ENCODE data around the gene PROKR1. TPM values are rescaled to one million over a fixed set of nuclear protein-coding genes. Genes with fewer than 3 reads are reported as not detected.

The PROKR1 gene
- polyA plus RNA-seq, 1 donor = 0.15 TPM

GRCh38 chr2:68653538-68653982 lies 10.2 kb downstream of the PROKR1 start:
- Histone ChIP-seq H3K4me1 (ENCODE audit: control insufficient read depth, insufficient read depth, low read length) (no peaks in the 10 kb centered on the region), H3K27ac (ENCODE audit: low read length) (no peak overlapping the region), H3K4me3 (ENCODE audit: low read length) (no peak overlapping the region), H3K36me3 (ENCODE audit: control insufficient read depth, insufficient read depth, low read length) (no peaks in the 10 kb centered on the region), H3K9me3 (ENCODE audit: control insufficient read depth, low read depth, low read length) (no peaks in the 10 kb centered on the region), H3K27me3 (ENCODE audit: control insufficient read depth, insufficient read depth, low read length) (peaks cover 23% of the 10 kb centered on the region)
- no peak for DNase-seq
- 20% methylated on average over 8 of the region's 10 CpGs for WGBS (ENCODE audit: insufficient coverage, low lambda C conversion rate)

- Histone ChIP-seq H3K4me3 (ENCODE audit: low read length) (no peak overlapping the region), H3K36me3 (ENCODE audit: control insufficient read depth, insufficient read depth, low read length) (no peaks in the 10 kb centered on the region), H3K27ac (ENCODE audit: low read length) (no peak overlapping the region), H3K27me3 (ENCODE audit: control insufficient read depth, insufficient read depth, low read length) (peaks cover 10% of the 10 kb centered on the region), H3K4me1 (ENCODE audit: control insufficient read depth, insufficient read depth, low read length) (no peaks in the 10 kb centered on the region), H3K9me3 (ENCODE audit: control insufficient read depth, low read depth, low read length) (no peaks in the 10 kb centered on the region)
- DNase-seq = no peak
- no CpG with 5 or more reads among the region's 6 CpGs for WGBS (ENCODE audit: insufficient coverage, low lambda C conversion rate)
Observed at GRCh38 chr2:68658266-68658665, 14.9 kb downstream of the PROKR1 start.

GRCh38 chr2:68659081-68659480 lies 15.7 kb downstream of the PROKR1 start:
- no peak overlapping the region for H3K27ac ChIP-seq (ENCODE audit: low read length)
- H3K4me1 ChIP-seq (ENCODE audit: control insufficient read depth, insufficient read depth, low read length) = no peaks in the 10 kb centered on the region
- H3K36me3 ChIP-seq (ENCODE audit: control insufficient read depth, insufficient read depth, low read length) = no peaks in the 10 kb centered on the region
- DNase-seq = no peak
- H3K27me3 ChIP-seq (ENCODE audit: control insufficient read depth, insufficient read depth, low read length) = peaks cover 6% of the 10 kb centered on the region
- no peak overlapping the region for H3K4me3 ChIP-seq (ENCODE audit: low read length)
- H3K9me3 ChIP-seq (ENCODE audit: control insufficient read depth, low read depth, low read length) = no peaks in the 10 kb centered on the region

- DNase-seq = no peak
- no peak overlapping the region for H3K27ac ChIP-seq (ENCODE audit: low read length)
- WGBS (ENCODE audit: insufficient coverage, low lambda C conversion rate) = no CpG with 5 or more reads among the region's 3 CpGs
- H3K36me3 ChIP-seq (ENCODE audit: control insufficient read depth, insufficient read depth, low read length) = no peaks in the 10 kb centered on the region
- no peaks in the 10 kb centered on the region for H3K9me3 ChIP-seq (ENCODE audit: control insufficient read depth, low read depth, low read length)
- no peaks in the 10 kb centered on the region for H3K4me1 ChIP-seq (ENCODE audit: control insufficient read depth, insufficient read depth, low read length)
- peaks cover 4% of the 10 kb centered on the region for H3K27me3 ChIP-seq (ENCODE audit: control insufficient read depth, insufficient read depth, low read length)
- no peak overlapping the region for H3K4me3 ChIP-seq (ENCODE audit: low read length)
Observed at GRCh38 chr2:68660658-68661057, 17.3 kb downstream of the PROKR1 start.

GRCh38 chr2:68662466-68662865 lies 19.1 kb downstream of the PROKR1 start:
- DNase-seq = no peak
- Histone ChIP-seq H3K27ac (ENCODE audit: low read length) (no peak overlapping the region), H3K27me3 (ENCODE audit: control insufficient read depth, insufficient read depth, low read length) (peaks cover 2% of the 10 kb centered on the region), H3K9me3 (ENCODE audit: control insufficient read depth, low read depth, low read length) (no peaks in the 10 kb centered on the region), H3K4me3 (ENCODE audit: low read length) (no peak overlapping the region), H3K36me3 (ENCODE audit: control insufficient read depth, insufficient read depth, low read length) (no peaks in the 10 kb centered on the region), H3K4me1 (ENCODE audit: control insufficient read depth, insufficient read depth, low read length) (no peaks in the 10 kb centered on the region)
- 83% methylated on average over 1 of the region's 2 CpGs for WGBS (ENCODE audit: insufficient coverage, low lambda C conversion rate)

GRCh38 chr2:68663371-68664156 lies 20.2 kb downstream of the PROKR1 start:
- H3K27me3 ChIP-seq (ENCODE audit: control insufficient read depth, insufficient read depth, low read length) = no peaks in the 10 kb centered on the region

GRCh38 chr2:68667371-68667770 lies 24.0 kb downstream of the PROKR1 start:
- no peaks in the 10 kb centered on the region for H3K36me3 ChIP-seq (ENCODE audit: control insufficient read depth, insufficient read depth, low read length)
- H3K27me3 ChIP-seq (ENCODE audit: control insufficient read depth, insufficient read depth, low read length) = no peaks in the 10 kb centered on the region
- no peaks in the 10 kb centered on the region for H3K4me1 ChIP-seq (ENCODE audit: control insufficient read depth, insufficient read depth, low read length)
- WGBS (ENCODE audit: insufficient coverage, low lambda C conversion rate) = 100% methylated on average over 1 of the region's 2 CpGs
- H3K9me3 ChIP-seq (ENCODE audit: control insufficient read depth, low read depth, low read length) = no peaks in the 10 kb centered on the region
- no peak overlapping the region for H3K27ac ChIP-seq (ENCODE audit: low read length)
- no peak for DNase-seq
- H3K4me3 ChIP-seq (ENCODE audit: low read length) = no peak overlapping the region

More at GRCh38 chr2:68663371-68664156, 20.2 kb downstream of the PROKR1 start:
- Histone ChIP-seq H3K27ac (ENCODE audit: low read length) (no peak overlapping the region), H3K4me1 (ENCODE audit: control insufficient read depth, insufficient read depth, low read length) (no peaks in the 10 kb centered on the region), H3K4me3 (ENCODE audit: low read length) (no peak overlapping the region), H3K9me3 (ENCODE audit: control insufficient read depth, low read depth, low read length) (no peaks in the 10 kb centered on the region), H3K36me3 (ENCODE audit: control insufficient read depth, insufficient read depth, low read length) (no peaks in the 10 kb centered on the region)
- 100% methylated on average over 2 of the region's 7 CpGs for WGBS (ENCODE audit: insufficient coverage, low lambda C conversion rate)
- no peak for DNase-seq

GRCh38 chr2:68669651-68670050 lies 26.3 kb downstream of the PROKR1 start:
- no peaks in the 10 kb centered on the region for H3K9me3 ChIP-seq (ENCODE audit: control insufficient read depth, low read depth, low read length)
- 100% methylated on average over 1 of the region's 3 CpGs for WGBS (ENCODE audit: insufficient coverage, low lambda C conversion rate)
- H3K27me3 ChIP-seq (ENCODE audit: control insufficient read depth, insufficient read depth, low read length) = no peaks in the 10 kb centered on the region
- H3K4me3 ChIP-seq (ENCODE audit: low read length) = no peak overlapping the region
- H3K4me1 ChIP-seq (ENCODE audit: control insufficient read depth, insufficient read depth, low read length) = no peaks in the 10 kb centered on the region
- no peak for DNase-seq
- no peaks in the 10 kb centered on the region for H3K36me3 ChIP-seq (ENCODE audit: control insufficient read depth, insufficient read depth, low read length)
- no peak overlapping the region for H3K27ac ChIP-seq (ENCODE audit: low read length)

- WGBS (ENCODE audit: insufficient coverage, low lambda C conversion rate) = 100% methylated on average over 1 of the region's 4 CpGs
- Histone ChIP-seq H3K4me1 (ENCODE audit: control insufficient read depth, insufficient read depth, low read length) (no peaks in the 10 kb centered on the region), H3K4me3 (ENCODE audit: low read length) (no peak overlapping the region)
Observed at GRCh38 chr2:68671961-68672360, 28.6 kb downstream of the PROKR1 start.

GRCh38 chr2:68673631-68674030 lies 30.3 kb downstream of the PROKR1 start:
- no peak overlapping the region for H3K4me3 ChIP-seq (ENCODE audit: low read length)
- no peaks in the 10 kb centered on the region for H3K36me3 ChIP-seq (ENCODE audit: control insufficient read depth, insufficient read depth, low read length)
- H3K4me1 ChIP-seq (ENCODE audit: control insufficient read depth, insufficient read depth, low read length) = no peaks in the 10 kb centered on the region
- no peak overlapping the region for H3K27ac ChIP-seq (ENCODE audit: low read length)
- no peak for DNase-seq
- H3K27me3 ChIP-seq (ENCODE audit: control insufficient read depth, insufficient read depth, low read length) = no peaks in the 10 kb centered on the region
- 100% methylated on average over 1 of the region's 3 CpGs for WGBS (ENCODE audit: insufficient coverage, low lambda C conversion rate)
- H3K9me3 ChIP-seq (ENCODE audit: control insufficient read depth, low read depth, low read length) = no peaks in the 10 kb centered on the region

More at GRCh38 chr2:68671961-68672360, 28.6 kb downstream of the PROKR1 start:
- DNase-seq = no peak
- H3K27ac ChIP-seq (ENCODE audit: low read length) = no peak overlapping the region
- no peaks in the 10 kb centered on the region for H3K36me3 ChIP-seq (ENCODE audit: control insufficient read depth, insufficient read depth, low read length)
- H3K9me3 ChIP-seq (ENCODE audit: control insufficient read depth, low read depth, low read length) = no peaks in the 10 kb centered on the region
- no peaks in the 10 kb centered on the region for H3K27me3 ChIP-seq (ENCODE audit: control insufficient read depth, insufficient read depth, low read length)

- Histone ChIP-seq H3K27me3 (ENCODE audit: control insufficient read depth, insufficient read depth, low read length) (no peaks in the 10 kb centered on the region), H3K4me3 (ENCODE audit: low read length) (no peak overlapping the region), H3K27ac (ENCODE audit: low read length) (no peak overlapping the region), H3K4me1 (ENCODE audit: control insufficient read depth, insufficient read depth, low read length) (no peaks in the 10 kb centered on the region), H3K9me3 (ENCODE audit: control insufficient read depth, low read depth, low read length) (no peaks in the 10 kb centered on the region), H3K36me3 (ENCODE audit: control insufficient read depth, insufficient read depth, low read length) (no peaks in the 10 kb centered on the region)
- no peak for DNase-seq
Observed at GRCh38 chr2:68675470-68675869, 32.1 kb downstream of the PROKR1 start.
